Right lobe of liver (tissue), 6 donors: ENCODE data around the gene CKM. TPM values are rescaled to one million over a fixed set of nuclear protein-coding genes. Genes with fewer than 3 reads are reported as not detected.

Experiments
- ATAC-seq, 4 donors: fragments of 200-7000 bp; cut with Tn5 transposase; one replicate each; pipeline ENCODE4 v1.9.1; 2020; ENCODE audit warnings: mild to moderate bottlenecking in 4 of 4, moderate library complexity in 4 of 4
- DNase-seq, 3 donors: peaks; one replicate each; pipeline ENCODE4 v3.0.0-alpha.2; 2020
- H3K27ac ChIP-seq, 3 donors: fragments of 200-600 bp; one replicate each; pipeline ENCODE4 v1.8.0; 2022
- H3K27me3 ChIP-seq, 2 donors: fragments of 200-600 bp; one replicate each; pipeline ENCODE4 v1.8.0; 2022
- H3K36me3 ChIP-seq, 4 donors: fragments of 200-600 bp; sonication (generic) in 1 of 4; one replicate each; pipeline versions ENCODE4 v1.5.1 to v1.8.0; 2017 to 2022; ENCODE audit warnings: control low read depth in 1 of 4
- H3K4me1 ChIP-seq, 4 donors: fragments of 200-600 bp; sonication (generic) in 1 of 4; one replicate each; pipeline versions ENCODE4 v1.5.1 to v1.8.0; 2017 to 2022; ENCODE audit warnings: control low read depth in 1 of 4
- H3K4me3 ChIP-seq, 3 donors: fragments of 200-600 bp; one replicate each; pipeline ENCODE4 v1.8.0; 2022
- H3K9me3 ChIP-seq, 4 donors: fragments of 200-600 bp; sonication (generic) in 1 of 4; one replicate each; pipeline versions ENCODE4 v1.5.1 to v1.8.0; 2017 to 2022; ENCODE audit warnings: control low read depth in 1 of 4
- CTCF ChIP-seq, 4 donors: fragments of 200-600 bp in 3 of 4; fragments of 450-650 bp in 1 of 4; IDR thresholded peaks; one replicate each; pipeline versions ENCODE4 v1.5.1 to v1.8.0; 2016 to 2022; ENCODE audit warnings: antibody characterized with exemption in 4 of 4, mild to moderate bottlenecking in 2 of 4
- POLR2A ChIP-seq: fragments of 450-650 bp; IDR thresholded peaks from one replicate; pipeline ENCODE4 v1.6.1; 2017; ENCODE audit warnings: antibody characterized with exemption, mild to moderate bottlenecking
- WGBS: methylation state at CpG from one replicate; pipeline ENCODE4 v1.1.6; 2018; ENCODE audit warnings: low coverage, low lambda C conversion rate; ENCODE audit not compliant: insufficient coverage; ENCODE audit errors: missing lambda C conversion rate; 5-methylcytosine and 5-hydroxymethylcytosine counted together
- intact Hi-C, 2 donors: fragments of 100-400 bp; cut with DNase I; formaldehyde crosslinking; loops; one replicate each; pipeline versions ENCODE4 v1.11.2 to v1.14.1; 2022
- total RNA-seq, 6 experiments: library from RNA; depleted of rRNA in 2 of 6; stranded (reverse); fragments of >200 nt in 2 of 6; fragmentation: NEBNext Ultra II Directional in 3 of 6; extraction: Animal tissue kit (Norgen Biotek cat#: 25700) in 3 of 6; gene quantifications; one replicate each; pipeline versions ENCODE4 v1.1.0 to v1.2.4, GENCODE V29; 2016 to 2023
- donor health status: DM: no; HTN: yes; CAD: no.
- donor health status: DM: no; HTN: no; CAD: no.
- donor health status: DM: no; HTN: no; CAD: no.
- donor health status: DM: no; HTN: yes; CAD: no.
- donor health status: DM: no; HTN: yes; CAD: no.

The CKM gene
- total RNA-seq, 6 experiments from 2014 or later, result 0.42 to 25.6 (median 1.1) TPM; not detected in 1

DNA sequence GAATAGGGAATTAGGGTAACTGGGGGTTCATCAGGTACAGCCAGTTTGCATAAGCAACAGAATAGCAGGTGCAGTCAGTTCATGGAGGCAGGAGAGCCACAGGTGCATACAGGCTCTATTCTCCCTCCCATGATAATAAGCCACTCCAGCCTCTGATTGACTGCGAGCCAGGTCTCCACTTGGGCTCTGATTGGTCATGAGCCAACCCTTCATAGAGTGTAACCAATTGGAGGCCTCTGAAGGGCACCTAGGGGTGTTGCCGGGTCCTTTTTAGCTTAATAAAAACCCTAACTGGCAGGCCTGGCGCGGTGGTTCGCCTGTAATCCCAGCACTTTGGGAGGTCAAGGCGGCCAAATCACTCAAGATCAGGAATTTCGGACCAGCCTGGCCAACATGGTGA is 8.7 kb upstream of the CKM start:
- H3K4me3 ChIP-seq, result no peak overlapping the region
- H3K4me1 ChIP-seq, result no peaks in the 10 kb centered on the region
- TF ChIP-seq CTCF (IDR thresholded peaks at IDR 0.05) (no peak), POLR2A (no peak)
- H3K36me3 ChIP-seq, result no peaks in the 10 kb centered on the region
- H3K27me3 ChIP-seq, result no peaks in the 10 kb centered on the region
- no peak for DNase-seq
- WGBS, result 60% methylated on average over 1 of the region's 7 CpGs
- intact Hi-C loops, result no loop called here
- no peak overlapping the region for H3K27ac ChIP-seq
- H3K9me3 ChIP-seq, result no peaks in the 10 kb centered on the region
- ATAC-seq, result no peak

- DNase-seq (no peak), ATAC-seq (no peak)
- TF ChIP-seq CTCF (IDR thresholded peaks at IDR 0.05), result no peak
- no peak for TF ChIP-seq POLR2A
- Histone ChIP-seq H3K27me3 (no peaks in the 10 kb centered on the region), H3K9me3 (no peaks in the 10 kb centered on the region), H3K4me3 (no peak overlapping the region), H3K4me1 (peaks cover 0 to 8% (median 0%) of the 10 kb centered on the region in 4 donors), H3K27ac (no peak overlapping the region), H3K36me3 (no peaks in the 10 kb centered on the region)
- intact Hi-C loops, result no loop called here
- 66% methylated on average over 13 of the region's 13 CpGs for WGBS
These were observed 4.9 kb upstream of the CKM start for GRCh38 chr19:45327404-45328143.

GRCh38 chr19:45324349-45324907 is 1.8 kb upstream of the CKM start:
- intact Hi-C loops, result no loop called here
- Histone ChIP-seq H3K36me3 (no peaks in the 10 kb centered on the region), H3K9me3 (no peaks in the 10 kb centered on the region), H3K27ac (no peak overlapping the region), H3K27me3 (no peaks in the 10 kb centered on the region), H3K4me1 (peaks cover 0 to 8% (median 0%) of the 10 kb centered on the region in 4 donors), H3K4me3 (no peak overlapping the region)
- DNase-seq (no peak), ATAC-seq (no peak)
- 69% methylated on average over 6 of the region's 11 CpGs for WGBS
- no peak for TF ChIP-seq POLR2A
- TF ChIP-seq CTCF (IDR thresholded peaks at IDR 0.05), result no peak

- H3K9me3 ChIP-seq, result no peaks in the 10 kb centered on the region
- ATAC-seq (no peak), DNase-seq (no peak)
- WGBS, result no CpG with 5 or more reads among the region's 30 CpGs
- H3K27me3 ChIP-seq, result no peaks in the 10 kb centered on the region
- H3K27ac ChIP-seq, result no peak overlapping the region
- intact Hi-C loops, result no loop called here
- H3K4me1 ChIP-seq, result peaks cover 0 to 8% (median 0%) of the 10 kb centered on the region in 4 donors
- H3K36me3 ChIP-seq, result no peaks in the 10 kb centered on the region
- no peak overlapping the region for H3K4me3 ChIP-seq
- TF ChIP-seq CTCF (IDR thresholded peaks at IDR 0.05) (no peak), POLR2A (no peak)
These were observed 1.0 kb upstream of the CKM start for GRCh38 chr19:45323671-45324081.
